Right lung (tissue), 5 donors: ENCODE measurements around the gene ATXN2. TPM values are rescaled to one million over a fixed set of nuclear protein-coding genes. Genes with fewer than 3 reads are reported as not detected.
"Not testable (repeated sequence)": the region's sequence is repeated elsewhere in the genome, so short reads cannot be mapped to it uniquely, and the experiment has no call there.

Experiments used
- DNase-seq, 2 donors: peaks; one replicate each; pipeline ENCODE4 v3.0.0-alpha.2; 2013
- polyA plus RNA-seq, 5 donors: library from polyadenylated mRNA; unstranded; fragments of 120-200 nt; gene quantifications; one replicate each; pipeline versions ENCODE4 v1.2.1 to v1.2.3, GENCODE V29; 2013; ENCODE audit warnings: inconsistent platforms in 1 of 5, low replicate concordance in 1 of 5; ENCODE audit not compliant: insufficient read length in 5 of 5, insufficient read depth in 1 of 5

ATXN2 gene
- polyA plus RNA-seq, 5 donors, result 61.5 to 81.8 (median 68.6) TPM

DNA sequence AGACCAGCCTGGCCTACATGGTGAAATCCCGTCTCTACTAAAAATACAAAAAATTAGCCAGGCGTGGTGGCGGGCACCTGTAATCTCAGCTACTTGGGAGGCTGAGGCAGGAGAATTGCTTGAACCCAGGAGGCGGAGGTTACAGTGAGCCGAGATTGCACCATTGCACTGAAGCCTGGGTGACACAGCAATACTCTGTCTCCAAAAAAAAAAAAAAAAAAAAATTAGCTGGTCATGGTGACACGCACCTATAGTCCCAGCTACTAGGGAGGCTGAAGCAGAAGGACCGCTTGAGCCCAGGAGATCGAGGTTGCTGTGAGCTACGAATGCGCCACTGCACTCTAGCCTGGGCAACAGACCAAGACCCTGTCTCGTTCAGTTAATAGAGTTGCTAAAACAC lies 3.7 kb upstream of the ATXN2 start:
- not testable (repeated sequence) for DNase-seq

DNA sequence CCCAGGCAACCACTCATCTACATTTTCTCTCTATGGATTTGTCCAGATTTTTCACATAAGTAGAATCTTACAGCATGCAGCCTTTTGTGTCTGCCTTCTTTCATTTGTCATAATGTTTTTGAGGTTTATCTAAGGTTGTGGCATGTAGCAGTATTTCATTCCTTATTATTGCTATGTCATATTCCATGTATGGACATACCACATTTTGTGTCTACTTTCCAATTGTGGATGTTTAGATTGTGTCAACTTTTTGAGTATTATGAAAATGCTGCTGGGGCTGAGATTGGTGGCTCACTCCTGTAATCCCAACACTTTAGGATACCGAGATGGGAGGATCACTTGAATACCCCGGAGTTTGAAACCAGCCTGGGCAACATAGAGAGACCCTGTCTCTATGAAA lies 3.2 kb upstream of the ATXN2 start:
- no peak for DNase-seq

DNA sequence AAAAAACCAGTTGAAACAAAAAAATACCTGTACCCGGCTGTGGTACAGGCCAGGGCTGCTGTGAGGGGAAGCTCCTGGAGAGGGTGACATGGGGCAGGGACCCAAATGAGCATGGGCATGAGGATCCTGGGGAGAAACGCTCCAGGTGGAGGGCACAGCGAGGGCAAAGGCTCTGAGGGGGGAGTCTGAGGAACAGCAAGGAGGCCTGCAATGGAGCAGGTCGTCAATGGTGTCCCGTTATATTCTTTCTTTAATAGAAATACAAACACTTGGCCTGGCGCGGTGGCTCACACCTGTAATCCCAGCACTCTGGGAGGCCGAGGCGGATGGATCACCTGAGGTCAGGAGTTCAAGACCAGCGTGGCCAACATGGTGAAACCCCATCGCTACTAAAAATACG lies 1.9 kb upstream of the ATXN2 start:
- DNase-seq, result not testable (repeated sequence)

DNA sequence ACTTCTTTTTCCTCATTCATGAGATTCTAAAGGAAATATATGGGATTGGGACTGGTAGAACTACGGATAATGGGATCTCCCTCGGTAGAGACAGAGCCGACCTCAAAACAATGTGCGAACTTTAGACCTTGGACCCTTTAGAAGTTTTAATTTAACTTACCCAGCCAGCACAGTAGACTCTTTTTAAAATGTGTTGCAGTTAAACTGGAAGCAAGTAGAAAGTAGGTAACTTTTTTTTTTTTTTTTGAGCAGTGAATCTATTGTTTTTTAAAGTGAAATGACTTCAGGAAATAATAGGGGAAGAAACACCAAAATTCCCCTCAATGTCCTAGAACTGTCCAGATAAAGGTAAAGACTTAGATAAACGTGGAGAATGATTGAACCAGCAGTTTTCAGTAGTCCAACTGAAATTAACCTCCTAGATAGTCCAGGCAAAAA lies 1.1 kb upstream of the ATXN2 start:
- DNase-seq, result no peak

DNA sequence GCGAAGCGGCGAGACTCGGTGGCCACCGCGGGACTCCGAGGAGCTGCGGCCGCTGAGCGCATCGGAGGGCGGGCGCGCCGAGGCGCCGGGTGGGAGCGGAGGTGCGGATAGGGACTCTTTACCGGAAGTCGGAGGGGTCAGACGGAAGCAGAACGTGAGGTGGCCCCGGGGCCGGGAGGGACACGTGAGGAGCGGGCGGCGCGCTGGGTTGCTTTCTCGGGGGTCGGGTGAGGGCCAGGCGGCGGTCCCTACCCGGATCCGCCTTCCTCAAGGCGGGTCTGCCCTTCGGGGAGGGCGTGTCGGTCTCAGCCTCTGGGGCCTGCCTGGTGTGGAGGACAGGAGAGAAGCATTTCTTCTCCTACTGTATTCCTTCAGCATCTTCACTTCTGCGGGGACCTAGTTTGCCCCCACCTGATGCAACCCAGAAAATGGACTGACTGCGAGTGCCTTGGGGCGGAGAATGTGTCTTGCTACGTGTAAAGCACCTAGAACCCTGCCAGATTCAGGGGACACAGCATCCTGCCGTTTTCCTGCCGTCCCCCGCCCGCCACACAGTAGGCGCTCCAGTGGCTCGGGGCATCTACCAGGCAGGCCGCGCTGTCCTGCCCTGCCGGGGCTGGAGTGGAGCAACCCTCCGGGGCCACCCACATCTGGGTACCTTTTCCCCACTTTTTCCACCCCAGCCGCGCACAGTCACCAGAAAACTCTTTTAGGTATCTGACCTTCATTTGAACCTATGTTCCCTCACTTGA lies 514 bp upstream of the ATXN2 start:
- DNase-seq, result peak; percentile 93 to 95

DNA sequence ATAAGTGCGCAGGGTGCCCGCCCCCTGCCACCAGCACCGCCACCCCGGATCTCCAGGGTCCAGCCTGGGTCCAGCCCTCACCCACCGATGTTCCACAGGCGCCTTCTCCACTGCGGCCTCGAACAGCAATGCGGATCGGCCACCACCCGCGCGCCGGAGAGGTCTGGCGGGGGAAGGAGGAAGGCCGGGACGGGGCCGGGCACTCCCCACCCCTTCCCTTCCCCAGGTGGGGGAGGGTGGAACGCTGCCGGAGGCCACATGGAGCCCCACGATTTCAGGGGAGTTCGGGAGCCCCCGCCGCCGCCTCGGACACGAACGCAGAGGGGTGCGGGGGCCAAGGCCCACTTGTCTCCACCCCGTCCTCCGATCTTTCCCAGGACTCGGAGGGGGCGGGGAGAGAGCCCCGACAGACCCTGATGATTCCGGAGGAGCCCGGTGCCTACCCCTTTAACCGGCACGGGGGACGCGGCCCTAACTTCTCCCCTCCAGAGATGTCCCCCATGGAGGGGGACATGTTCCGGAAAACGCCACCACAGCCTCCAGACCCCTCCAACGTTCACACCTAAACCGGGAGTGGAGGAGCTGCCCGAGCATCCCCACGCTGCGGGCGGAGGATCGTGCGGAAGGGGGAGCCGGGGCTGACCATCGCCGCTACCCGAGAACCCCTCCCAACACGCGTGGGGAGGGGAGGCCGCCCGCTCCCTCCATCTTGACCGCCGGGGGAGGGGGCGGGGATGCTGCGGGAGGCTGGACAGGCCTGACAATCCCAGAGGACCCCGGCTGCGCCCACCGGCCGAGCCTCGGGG lies 1.1 kb downstream of the ATXN2 start:
- DNase-seq, result peak; percentile 36 to 46

DNA sequence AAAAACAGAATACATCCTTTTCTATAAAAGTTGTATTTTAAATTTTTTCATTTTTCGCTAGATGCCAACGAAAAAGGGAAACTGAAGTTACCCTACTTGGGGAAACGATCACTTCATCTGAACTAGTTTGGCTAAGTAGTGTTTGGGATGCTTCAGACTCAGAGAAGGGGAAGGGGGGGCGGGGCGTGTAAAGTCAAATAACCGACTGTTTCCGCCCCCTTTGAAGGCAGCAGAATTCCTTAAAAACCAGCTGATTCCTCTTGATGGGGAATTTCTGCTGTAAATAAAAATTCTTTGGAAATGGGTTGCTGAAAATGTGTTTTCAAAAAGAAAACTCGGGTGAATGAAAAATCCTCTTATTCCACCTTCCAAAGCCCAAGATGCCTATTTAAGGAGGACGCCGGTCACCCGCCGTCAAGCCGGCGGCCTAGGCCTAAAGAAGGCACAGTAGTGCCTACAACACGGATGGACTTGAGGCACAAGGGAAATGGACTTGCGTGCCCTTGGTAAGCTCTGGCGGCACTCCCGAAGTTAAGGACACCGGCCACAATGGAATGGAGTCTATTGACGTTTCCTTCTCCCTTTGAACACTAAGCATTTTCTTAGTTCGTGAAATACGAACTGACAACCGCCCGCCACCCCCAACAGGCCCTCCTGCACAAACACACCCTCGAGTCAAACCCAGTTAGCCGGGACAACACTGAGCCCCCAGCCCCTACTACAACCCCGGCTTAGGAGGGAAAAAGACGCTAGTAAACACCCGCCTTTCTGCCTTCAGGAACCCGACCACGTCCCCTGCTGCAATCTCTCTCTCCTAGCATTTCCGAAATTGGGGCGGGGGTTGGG lies 1.9 kb downstream of the ATXN2 start:
- DNase-seq, result peak; percentile 43 to 44

DNA sequence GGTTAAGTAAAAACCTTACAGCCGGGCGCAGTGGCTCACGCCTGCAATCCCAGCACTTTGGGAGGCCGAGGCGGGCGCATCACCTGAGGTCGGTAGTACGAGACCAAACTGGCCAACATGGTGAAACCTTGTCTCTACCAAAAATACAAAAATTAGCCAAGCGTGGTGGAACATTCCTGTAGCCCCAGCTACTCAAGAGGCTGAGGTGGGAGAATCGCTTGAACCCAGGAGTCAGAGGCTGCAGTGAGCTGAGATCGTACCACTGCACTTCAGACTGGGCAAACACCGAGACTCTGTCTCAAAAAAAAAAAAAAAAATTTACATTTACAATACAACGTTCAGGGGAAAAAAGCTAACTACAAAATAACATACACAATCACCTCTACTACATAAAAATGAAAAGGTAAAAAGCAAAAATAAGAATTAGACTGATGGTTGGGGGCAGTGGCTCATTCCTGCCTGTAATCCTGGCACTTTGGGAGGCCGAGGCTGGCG lies 3.7 kb downstream of the ATXN2 start:
- DNase-seq, result not testable (repeated sequence)

DNA sequence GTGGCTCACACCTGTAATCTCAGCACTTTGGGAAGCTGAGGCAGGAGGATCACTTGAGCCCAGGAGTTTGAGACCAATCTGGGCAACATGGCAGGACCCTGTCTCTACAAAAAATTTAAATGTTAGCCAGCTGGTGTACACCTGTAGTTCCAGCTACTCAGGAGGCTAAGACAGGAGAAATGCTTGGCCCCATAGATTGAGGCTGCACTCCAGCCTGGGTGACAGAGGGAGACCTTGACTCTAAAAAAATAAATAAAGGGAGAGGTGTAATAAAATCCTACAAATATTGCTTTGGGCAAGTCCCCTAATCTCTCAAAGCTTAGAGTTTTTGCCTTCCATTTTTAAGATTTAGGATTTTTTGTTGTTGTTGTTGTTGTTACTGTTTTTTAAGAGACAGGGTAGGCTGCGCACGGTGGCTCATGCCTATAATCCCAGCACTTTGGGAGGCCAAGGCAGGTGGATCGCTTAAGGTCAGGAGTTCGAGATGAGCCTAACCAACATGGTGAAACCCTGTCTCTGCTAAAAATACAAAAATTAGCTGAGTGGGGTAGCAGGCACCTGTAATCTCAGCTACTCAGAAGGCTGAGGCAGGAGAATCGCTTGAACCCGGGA lies 7.6 kb downstream of the ATXN2 start:
- DNase-seq, result not testable (repeated sequence)

DNA sequence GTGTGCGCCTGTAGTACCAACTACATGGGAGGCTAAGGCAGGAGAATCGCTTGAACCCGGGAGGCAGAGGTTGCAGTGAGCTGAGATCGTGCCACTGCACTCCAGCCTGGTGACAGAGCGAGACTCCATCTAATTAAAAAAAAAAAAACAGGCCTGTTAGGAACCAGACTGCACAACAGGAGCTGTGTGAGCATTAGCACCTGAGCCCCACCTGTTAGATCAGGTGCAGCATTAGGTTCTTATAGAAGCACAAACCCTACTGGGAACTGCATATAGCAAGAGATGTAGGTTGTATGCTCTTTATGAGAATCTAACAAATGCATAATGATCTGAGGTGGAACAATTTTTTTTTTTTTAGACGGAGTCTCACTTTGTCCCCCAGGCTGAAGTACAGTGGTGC lies 8.6 kb downstream of the ATXN2 start:
- DNase-seq, result no peak

DNA sequence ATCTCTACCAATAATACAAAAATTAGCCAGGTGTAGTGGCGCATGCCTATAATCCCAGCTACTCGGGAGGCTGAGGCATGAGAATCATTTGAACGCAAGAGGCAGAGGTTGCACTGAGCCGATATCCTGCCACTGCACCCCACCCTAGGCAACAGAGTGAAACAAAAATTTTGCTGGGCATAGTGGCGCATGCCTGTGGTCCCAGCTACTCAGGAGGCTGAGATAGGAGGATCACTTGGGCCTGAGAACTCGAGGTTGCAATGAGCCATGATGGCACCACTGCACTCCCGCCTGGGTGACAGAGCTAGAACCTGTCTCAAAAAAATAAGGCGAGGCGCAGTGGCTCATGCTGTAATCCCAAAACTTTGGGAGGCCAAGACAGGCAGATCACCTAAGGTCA lies 9.5 kb downstream of the ATXN2 start:
- no peak for DNase-seq

DNA sequence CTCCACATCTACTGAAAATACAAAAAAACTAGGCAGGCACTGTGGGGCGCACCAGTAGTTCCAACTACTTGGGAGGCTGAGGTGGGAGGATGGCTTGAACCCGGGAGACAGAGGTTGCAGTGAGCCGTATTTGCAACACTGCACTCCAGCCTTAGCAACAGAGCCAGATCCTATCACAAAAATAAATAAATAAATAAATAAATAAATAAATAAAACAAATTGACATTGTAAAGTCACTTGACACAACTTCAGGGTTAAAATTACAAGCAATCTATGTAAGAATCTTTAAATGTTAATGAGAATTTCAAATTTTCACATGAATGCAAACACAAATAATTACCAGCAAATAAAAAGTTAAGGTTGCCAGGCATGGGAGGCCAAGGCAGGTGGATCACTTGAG lies 11.1 kb downstream of the ATXN2 start:
- no peak for DNase-seq

DNA sequence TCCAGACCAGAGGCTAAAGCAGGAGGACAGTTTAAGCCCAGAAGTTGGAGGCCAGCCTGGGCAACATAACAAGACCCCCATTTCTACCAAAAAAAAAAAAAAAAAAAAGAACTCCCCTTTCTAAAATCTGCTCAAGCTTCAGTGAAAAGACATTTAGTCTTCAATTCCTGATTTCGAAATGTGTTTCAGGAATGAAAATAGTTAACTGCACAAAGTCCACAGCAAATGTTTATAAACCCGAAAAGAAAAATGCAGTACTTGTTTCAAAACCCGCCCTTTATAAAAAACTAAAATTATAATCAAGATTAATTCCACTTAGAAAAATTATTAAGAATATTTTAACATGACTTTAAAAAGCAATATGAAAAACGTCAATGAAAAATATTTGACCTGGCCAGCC lies 12.1 kb downstream of the ATXN2 start:
- DNase-seq, result no peak

DNA sequence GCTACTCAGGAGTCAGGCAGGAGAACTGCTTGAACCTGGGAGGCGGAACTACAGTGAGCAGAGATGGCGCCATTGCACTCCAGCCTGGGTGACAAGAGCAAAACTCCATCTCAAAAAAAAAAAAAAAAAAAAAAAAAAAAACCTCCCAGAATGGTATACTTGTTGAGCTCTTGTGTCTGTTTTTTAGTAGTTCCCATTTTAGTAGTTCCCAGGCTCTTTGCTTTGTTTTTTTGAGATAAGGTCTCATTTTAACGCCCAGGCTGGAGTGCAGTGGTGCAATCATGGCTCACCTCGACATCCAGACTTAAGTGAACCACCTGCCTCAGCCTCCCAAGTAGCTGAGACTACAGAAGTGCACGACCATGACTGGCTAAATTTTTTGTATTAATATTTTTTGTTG lies 13.4 kb downstream of the ATXN2 start:
- no peak for DNase-seq

DNA sequence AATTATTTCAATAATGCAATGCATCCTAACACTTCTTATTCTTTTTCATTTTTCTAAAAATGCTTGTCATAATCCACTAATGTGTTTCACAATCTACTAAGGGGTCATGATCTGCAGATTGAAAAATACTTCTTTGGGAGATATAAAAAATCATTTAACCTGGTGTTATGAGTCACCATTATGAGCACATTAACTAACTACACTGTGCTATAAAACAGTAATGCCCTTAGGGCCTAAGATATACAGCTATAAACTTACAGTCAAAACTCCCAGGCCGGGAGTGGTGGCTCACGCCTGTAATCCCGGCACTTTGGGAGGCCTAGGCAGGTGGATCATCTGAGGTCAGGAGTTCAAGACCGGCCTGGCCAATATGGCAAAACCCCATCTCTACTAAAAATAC lies 14.2 kb downstream of the ATXN2 start:
- no peak for DNase-seq

DNA sequence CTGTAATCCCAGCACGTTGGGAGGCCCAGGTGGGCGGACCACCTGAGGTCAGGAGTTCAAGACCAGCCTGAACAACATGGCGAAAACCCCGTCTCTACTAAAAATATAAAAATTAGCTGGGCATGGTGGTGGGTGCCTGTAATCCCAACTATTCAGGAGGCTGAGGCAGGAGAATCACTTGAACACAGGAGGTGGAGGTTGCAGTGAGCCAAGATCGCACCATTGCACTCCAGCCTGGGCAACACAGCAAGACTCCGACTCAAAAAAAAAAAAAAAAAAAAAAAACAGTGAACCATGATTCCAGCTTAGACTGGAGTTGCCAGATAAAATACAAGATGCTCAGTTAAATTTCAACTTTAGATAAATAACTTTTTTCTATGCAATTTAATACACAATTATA lies 15.6 kb downstream of the ATXN2 start:
- not testable (repeated sequence) for DNase-seq

DNA sequence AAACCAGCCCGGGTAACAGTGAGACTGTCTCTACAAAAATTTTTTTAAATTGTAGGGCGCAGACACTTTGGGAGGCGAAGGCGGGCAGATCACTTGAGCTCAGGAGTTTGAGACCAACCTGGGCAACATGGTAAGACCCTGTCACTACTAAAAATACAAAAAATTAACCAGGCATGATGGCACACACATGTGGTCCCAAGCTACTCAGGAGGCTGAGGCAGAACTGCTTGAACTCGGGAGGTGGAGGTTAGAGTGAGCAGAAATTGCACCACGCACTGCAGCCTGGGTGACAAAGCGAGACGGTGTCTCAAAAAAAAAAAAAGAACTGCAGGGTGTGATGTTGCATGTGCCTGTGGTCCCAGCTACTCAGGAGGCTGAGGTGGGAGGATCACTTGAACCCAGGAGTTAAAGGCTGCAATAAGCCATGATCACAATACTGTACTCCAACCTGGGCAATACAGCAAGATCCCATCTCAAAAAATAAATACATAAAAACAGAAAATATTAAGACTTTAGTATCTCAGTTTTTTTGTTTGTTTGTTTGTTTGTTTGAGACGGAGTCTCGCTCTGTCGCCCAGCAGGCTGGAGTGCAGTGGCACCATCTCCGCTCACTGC lies 16.9 kb downstream of the ATXN2 start:
- no peak for DNase-seq

DNA sequence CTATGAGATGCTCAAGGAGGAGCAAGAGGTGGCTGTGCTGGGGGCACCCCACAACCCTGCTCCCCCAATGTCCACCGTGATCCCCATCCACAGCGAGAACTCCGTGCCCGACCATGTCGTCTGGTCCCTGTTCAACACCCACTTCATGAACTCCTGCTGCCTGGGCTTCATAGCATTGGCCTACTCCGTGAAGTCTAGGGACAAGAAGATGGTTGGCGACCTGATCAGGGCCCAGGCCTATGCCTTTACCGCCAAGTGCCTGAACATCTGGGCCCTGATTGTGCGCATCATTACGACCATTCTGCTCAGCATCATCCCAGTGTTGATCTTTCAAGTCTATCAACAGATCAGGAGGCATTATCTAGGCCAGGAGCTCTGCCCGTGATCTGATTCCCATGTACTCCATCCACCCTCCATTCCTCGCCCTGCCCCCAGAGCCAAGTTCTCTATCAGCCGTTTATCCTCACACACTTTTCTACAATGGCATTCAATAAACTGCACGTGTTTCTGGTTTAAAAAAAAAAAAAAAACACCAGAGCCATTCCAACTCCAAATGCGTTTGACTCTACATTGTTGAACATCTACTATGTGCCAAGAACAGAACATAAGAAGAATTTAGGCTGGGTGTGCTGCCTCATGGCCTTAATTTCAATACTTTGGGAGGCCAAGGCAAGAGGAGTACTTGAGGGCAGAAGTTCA lies 17.5 kb downstream of the ATXN2 start:
- DNase-seq, result no peak

DNA sequence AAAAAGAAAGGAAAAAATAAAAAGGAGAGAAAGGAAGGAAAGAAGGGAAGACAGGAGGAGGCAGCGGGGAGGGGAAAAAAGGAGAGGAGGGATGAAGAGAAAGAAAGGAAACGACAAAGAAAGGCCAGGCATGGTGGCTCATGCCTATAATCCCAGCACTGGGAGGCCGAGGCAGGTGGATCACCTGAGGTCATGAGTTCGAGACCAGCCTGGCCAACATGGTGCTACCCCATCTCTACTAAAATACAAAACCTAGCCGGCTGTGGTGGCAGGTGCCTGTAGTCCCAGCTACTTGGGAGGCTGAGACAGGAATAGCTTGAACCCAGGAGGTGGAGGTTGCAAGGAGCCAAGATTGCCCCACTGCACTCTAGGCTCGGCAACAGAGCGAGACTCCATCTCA lies 18.4 kb downstream of the ATXN2 start:
- no peak for DNase-seq

DNA sequence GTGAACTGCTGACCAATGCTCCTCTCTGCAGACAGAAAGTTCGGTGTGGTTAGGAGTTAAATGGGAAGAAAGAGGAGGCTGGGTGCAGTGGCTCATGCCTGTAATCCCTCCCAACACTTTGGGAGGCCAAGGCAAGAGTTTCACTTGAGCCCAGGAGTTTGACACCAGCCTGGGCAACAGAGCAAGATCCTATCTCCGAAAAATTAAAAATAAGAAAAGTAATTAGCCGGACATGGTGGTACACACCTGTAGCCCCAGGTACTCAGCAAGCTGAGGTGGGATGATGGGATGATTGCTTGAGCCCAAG lies 19.0 kb downstream of the ATXN2 start:
- no peak for DNase-seq

DNA sequence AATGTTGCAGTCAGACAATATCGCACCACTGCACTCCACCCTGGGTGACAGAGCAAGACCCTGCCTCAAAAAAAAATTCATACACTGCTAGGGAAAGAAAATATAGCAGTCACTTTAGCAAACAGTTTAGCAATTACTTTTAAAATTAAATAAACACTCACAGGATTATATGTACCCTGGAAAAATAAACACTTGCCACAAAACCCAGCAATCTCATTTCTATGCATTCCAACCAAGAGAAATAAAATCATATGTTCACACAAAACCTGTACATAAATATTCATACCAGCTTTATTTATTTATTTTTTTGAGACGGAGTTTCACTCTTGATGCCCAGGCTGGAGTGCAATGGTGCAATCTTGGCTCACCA lies 20.2 kb downstream of the ATXN2 start:
- DNase-seq, result no peak
